KMS-11 (cell line): ENCODE results near the gene SAMD8.
A peak's percentile ranks its signal among the peaks of the same experiment; 100 is the strongest.
"Not testable (repeated sequence)": the region's sequence is repeated elsewhere in the genome, so short reads cannot be mapped to it uniquely, and the experiment has no call there.

Experiments
- H2AFZ ChIP-seq: fragments of 200-600 bp; sonication (generic); 2 replicates; pipeline ENCODE4 v1.6.1; 2016; ENCODE audit warnings: antibody characterized with exemption, mixed run types, low read depth
- H3K27ac ChIP-seq: fragments of 200-600 bp; sonication (generic); 2 replicates; pipeline ENCODE4 v1.6.1; 2016; ENCODE audit warnings: mild to moderate bottlenecking, mixed run types
- H3K27me3 ChIP-seq: fragments of 200-600 bp; sonication (generic); 2 replicates; pipeline ENCODE4 v1.6.1; 2017; ENCODE audit warnings: mild to moderate bottlenecking, low read depth, mixed run types, moderate library complexity; ENCODE audit not compliant: insufficient read depth
- H3K36me3 ChIP-seq: fragments of 200-600 bp; sonication (generic); 2 replicates; pipeline ENCODE4 v1.6.1; 2017; ENCODE audit warnings: mild to moderate bottlenecking, mixed run types; ENCODE audit not compliant: insufficient read depth
- H3K4me1 ChIP-seq: fragments of 200-600 bp; sonication (generic); 2 replicates; pipeline ENCODE4 v1.6.1; 2016; ENCODE audit warnings: mild to moderate bottlenecking, low read depth, mixed run types; ENCODE audit not compliant: poor library complexity, severe bottlenecking
- H3K4me2 ChIP-seq: fragments of 200-600 bp; sonication (generic); 2 replicates; pipeline ENCODE4 v1.7.0; 2016; ENCODE audit warnings: mild to moderate bottlenecking, mixed run types
- H3K4me3 ChIP-seq: fragments of 200-600 bp; sonication (generic); IDR thresholded peaks from 2 replicates; pipeline ENCODE4 v1.6.1; 2017; ENCODE audit warnings: low read depth, low read length, mixed read lengths; ENCODE audit not compliant: insufficient read depth
- H3K79me2 ChIP-seq: fragments of 200-600 bp; sonication (generic); 2 replicates; pipeline ENCODE4 v1.6.1; 2016; ENCODE audit warnings: low read depth, mixed run types; ENCODE audit not compliant: insufficient read depth
- H3K9ac ChIP-seq: fragments of 200-600 bp; sonication (generic); 2 replicates; pipeline ENCODE4 v1.6.1; 2016; ENCODE audit warnings: mild to moderate bottlenecking, mixed run types
- H4K20me1 ChIP-seq: fragments of 200-600 bp; sonication (generic); 2 replicates; pipeline ENCODE4 v1.6.1; 2016; ENCODE audit warnings: mild to moderate bottlenecking, mixed run types; ENCODE audit not compliant: insufficient read depth
- TF ChIP-seq, protein P1 (sequence below): fragments of 200-600 bp; sonication (generic); conservative IDR thresholded peaks from 2 replicates; pipeline ENCODE4 v1.6.1; 2017; ENCODE audit warnings: low read depth, mild to moderate bottlenecking, antibody characterized with exemption, low read length, moderate library complexity, mixed read lengths

The SAMD8 gene

DNA sequence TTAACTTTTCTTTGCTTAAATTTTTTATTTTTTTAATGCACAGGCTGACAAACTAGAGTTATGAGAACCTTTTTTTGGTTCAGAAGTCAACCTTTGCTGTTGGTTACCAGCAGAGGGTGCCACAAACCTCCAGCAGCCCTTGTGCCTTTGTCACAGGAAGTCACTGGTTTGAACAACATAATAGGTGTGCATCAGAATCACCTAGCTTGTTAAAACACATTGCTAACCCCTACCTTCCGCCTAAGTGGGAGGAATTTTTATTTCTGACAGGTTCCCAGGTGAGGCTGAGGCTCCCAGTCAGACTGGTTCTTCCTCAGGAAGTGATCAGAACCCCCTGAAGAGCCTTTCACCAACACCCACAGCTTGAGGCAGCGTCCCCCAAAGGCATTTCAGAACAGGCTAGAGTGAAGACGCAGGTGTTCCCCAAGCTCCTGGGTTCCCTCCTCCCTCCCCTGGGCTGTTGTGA, 76.5 kb downstream of the SAMD8 start:
- Histone ChIP-seq H3K36me3 (no peaks in the 10 kb centered on the region), H3K4me3 (no peak overlapping the region), H3K4me1 (peaks cover 10% of the 10 kb centered on the region), H3K9ac (no peak overlapping the region), H3K27me3 (no peaks in the 10 kb centered on the region), H3K79me2 (no peaks in the 10 kb centered on the region), H3K27ac (no peak overlapping the region), H3K4me2 (no peak overlapping the region), H4K20me1 (no peaks in the 10 kb centered on the region), H2AFZ (no peak overlapping the region)
- TF ChIP-seq, protein P1, sequence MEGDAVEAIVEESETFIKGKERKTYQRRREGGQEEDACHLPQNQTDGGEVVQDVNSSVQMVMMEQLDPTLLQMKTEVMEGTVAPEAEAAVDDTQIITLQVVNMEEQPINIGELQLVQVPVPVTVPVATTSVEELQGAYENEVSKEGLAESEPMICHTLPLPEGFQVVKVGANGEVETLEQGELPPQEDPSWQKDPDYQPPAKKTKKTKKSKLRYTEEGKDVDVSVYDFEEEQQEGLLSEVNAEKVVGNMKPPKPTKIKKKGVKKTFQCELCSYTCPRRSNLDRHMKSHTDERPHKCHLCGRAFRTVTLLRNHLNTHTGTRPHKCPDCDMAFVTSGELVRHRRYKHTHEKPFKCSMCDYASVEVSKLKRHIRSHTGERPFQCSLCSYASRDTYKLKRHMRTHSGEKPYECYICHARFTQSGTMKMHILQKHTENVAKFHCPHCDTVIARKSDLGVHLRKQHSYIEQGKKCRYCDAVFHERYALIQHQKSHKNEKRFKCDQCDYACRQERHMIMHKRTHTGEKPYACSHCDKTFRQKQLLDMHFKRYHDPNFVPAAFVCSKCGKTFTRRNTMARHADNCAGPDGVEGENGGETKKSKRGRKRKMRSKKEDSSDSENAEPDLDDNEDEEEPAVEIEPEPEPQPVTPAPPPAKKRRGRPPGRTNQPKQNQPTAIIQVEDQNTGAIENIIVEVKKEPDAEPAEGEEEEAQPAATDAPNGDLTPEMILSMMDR: peak; percentile 78

DNA sequence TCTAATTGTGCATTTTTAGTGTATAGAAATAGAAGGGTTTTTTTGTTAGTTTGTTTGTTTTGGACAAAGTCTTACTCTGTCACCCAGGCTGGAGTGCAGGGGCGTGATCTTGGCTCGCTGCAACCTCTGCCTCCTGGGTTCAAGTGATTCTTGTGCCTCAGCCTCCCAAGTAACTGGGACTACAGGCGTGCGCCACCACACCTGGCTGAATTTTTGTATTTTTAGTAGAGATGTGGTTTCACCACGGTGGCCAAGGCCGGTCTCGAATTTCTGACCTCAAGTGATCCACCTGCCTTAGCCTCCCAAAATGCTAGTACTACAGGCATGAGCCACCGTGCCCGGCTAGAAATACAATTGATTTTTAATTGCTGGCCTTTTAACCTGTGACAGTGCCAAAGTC, 77.1 kb downstream of the SAMD8 start:
- H3K27ac ChIP-seq, H3K4me1 ChIP-seq, H3K36me3 ChIP-seq, H3K27me3 ChIP-seq, H3K4me3 ChIP-seq, H2AFZ ChIP-seq, H3K9ac ChIP-seq, H4K20me1 ChIP-seq, H3K79me2 ChIP-seq, H3K4me2 ChIP-seq: not testable (repeated sequence)

DNA sequence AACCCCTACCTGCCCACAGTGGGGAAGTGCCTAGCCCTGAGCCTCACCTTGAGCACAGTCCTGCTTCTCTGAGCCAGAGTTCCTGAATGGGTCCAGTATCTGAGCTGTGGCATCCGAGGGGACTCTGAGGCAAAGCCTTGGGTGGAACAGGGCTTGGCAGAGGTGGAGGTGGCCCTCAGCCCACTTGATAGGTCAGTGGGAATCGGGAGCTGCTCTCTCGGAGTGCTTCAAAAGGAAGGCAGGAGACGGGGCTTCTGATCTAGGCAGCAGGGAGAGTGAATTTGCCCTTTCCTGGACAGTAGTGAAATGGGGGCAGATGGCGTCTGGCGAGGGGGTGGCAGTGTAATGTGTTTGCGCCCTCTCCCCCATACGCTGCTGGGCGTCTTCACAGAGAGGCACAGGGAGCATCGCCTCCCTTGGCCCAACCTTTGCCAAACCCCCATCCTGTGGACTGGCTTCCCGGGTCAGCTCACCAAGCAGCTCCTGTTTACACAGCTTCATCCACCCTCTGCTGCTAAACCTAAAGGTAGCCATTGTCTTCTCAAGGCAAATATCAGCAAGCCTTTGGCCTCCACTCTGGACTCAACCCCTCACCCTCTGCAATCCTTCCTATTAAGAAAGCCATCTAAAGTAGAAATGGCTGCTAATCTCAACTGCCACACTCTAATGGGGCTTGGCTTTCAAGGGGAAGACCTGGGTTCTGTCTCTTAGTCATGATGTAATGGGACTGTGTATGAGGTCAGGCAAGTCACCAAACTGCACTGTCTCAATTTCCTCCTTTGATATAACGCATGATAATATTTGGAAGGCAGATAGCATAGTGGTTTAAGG, 78.0 kb downstream of the SAMD8 start:
- Histone ChIP-seq H3K36me3 (no peaks in the 10 kb centered on the region), H2AFZ (no peak overlapping the region), H3K9ac (no peak overlapping the region), H4K20me1 (no peaks in the 10 kb centered on the region), H3K79me2 (no peaks in the 10 kb centered on the region), H3K4me1 (peaks cover 10% of the 10 kb centered on the region), H3K4me2 (no peak overlapping the region), H3K27me3 (no peaks in the 10 kb centered on the region), H3K4me3 (no peak overlapping the region), H3K27ac (no peak overlapping the region)
- TF ChIP-seq, protein P1: no peak

- no peak overlapping the region for H3K9ac ChIP-seq
- no peaks in the 10 kb centered on the region for H4K20me1 ChIP-seq
- H3K4me3 ChIP-seq: no peak overlapping the region
- peaks cover 10% of the 10 kb centered on the region for H3K4me1 ChIP-seq
- H3K27me3 ChIP-seq: no peaks in the 10 kb centered on the region
- TF ChIP-seq, protein P1: no peak
- H3K36me3 ChIP-seq: no peaks in the 10 kb centered on the region
- no peak overlapping the region for H3K27ac ChIP-seq
- H2AFZ ChIP-seq: no peak overlapping the region
- H3K79me2 ChIP-seq: no peaks in the 10 kb centered on the region
- no peak overlapping the region for H3K4me2 ChIP-seq
Measured at GRCh38 chr10:75191821-75192568, 80.5 kb downstream of the SAMD8 start.

GRCh38 chr10:75194625-75195024, 83.2 kb downstream of the SAMD8 start:
- H3K4me1 ChIP-seq, H3K4me3 ChIP-seq, H3K4me2 ChIP-seq, H4K20me1 ChIP-seq, H3K36me3 ChIP-seq, H3K27me3 ChIP-seq, H3K9ac ChIP-seq, H3K27ac ChIP-seq, H2AFZ ChIP-seq, H3K79me2 ChIP-seq: not testable (repeated sequence)
